Stimulated activated naive CD8-positive, alpha-beta T cell treated with anti-CD3 and anti-CD28 coated beads, Interleukin-15, Interleukin-2, amounts not matched to agents 100 ng/mL and 50 ng/mL, for 24 hours (primary cell): ENCODE data around the gene SOX5.
"Not testable (repeated sequence)": the region's sequence is repeated elsewhere in the genome, so short reads cannot be mapped to it uniquely, and the experiment has no call there.

Experiments used
- H3K27ac Mint-ChIP-seq: one replicate; pipeline ENCODE4 v1.8.0; 2021; ENCODE audit warnings: mild to moderate bottlenecking, mixed read lengths
- H3K27me3 Mint-ChIP-seq: one replicate; pipeline ENCODE4 v1.8.0; 2021; ENCODE audit warnings: mixed read lengths
- H3K36me3 Mint-ChIP-seq: one replicate; pipeline ENCODE4 v1.8.0; 2021; ENCODE audit warnings: low read depth, mixed read lengths
- H3K4me1 Mint-ChIP-seq: one replicate; pipeline ENCODE4 v1.8.0; 2021; ENCODE audit warnings: low read depth, mixed read lengths
- H3K4me3 Mint-ChIP-seq: one replicate; pipeline ENCODE4 v1.8.0; 2021; ENCODE audit warnings: mild to moderate bottlenecking, mixed read lengths
- H3K9me3 Mint-ChIP-seq: one replicate; pipeline ENCODE4 v1.8.0; 2021; ENCODE audit warnings: mixed read lengths

SOX5 gene

DNA sequence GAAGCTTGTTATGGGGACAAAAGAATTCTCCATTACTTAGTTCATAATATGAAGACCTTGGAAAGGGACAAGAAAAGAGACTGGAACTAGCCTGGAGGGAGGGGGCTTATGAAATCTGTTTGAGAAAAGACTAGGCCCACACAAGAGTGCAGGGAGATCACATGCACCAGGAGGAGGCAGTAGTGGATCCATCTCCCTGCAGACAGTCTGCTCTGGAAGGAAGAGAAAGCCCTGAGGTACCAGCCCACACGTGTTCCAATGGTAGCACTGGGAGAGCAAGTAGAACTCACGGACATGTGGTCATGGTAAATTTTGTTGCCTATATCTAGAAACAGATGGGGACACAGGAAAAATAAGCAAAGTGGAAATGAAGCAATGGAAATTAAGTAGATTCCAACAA lies 445.4 kb downstream of the SOX5 start:
- Mint-ChIP-seq H3K9me3 (peaks cover 3% of the 10 kb centered on the region), H3K4me3 (no peak overlapping the region), H3K27me3 (no peaks in the 10 kb centered on the region), H3K27ac (no peak overlapping the region), H3K4me1 (no peaks in the 10 kb centered on the region), H3K36me3 (no peaks in the 10 kb centered on the region)

GRCh38 chr12:23503544-23503943 lies 445.9 kb downstream of the SOX5 start:
- Mint-ChIP-seq H3K4me1 (no peaks in the 10 kb centered on the region), H3K36me3 (no peaks in the 10 kb centered on the region), H3K9me3 (peaks cover 8% of the 10 kb centered on the region), H3K27me3 (no peaks in the 10 kb centered on the region), H3K27ac (no peak overlapping the region), H3K4me3 (no peak overlapping the region)

DNA sequence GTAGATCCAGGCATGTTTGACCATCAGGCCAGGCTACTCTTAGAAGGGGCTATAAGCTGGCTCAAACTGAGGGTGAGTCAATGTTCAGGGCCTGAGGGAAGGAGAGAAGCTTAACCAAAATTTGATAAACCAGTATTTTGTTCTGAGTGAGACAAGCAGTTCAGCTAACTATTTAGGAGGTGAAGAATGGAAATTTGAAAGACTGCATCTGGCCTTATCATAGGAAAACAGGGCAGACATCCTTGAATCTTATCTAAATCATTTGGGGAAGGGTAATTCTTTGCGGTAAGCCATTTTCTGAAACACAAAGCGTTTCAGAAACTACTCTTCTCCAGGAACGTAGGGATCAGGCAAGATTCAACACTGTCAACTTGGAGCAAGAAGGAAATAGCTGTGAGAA lies 447.2 kb downstream of the SOX5 start:
- Mint-ChIP-seq H3K9me3 (peaks cover 11% of the 10 kb centered on the region), H3K36me3 (no peaks in the 10 kb centered on the region), H3K27ac (no peak overlapping the region), H3K27me3 (no peaks in the 10 kb centered on the region), H3K4me1 (no peaks in the 10 kb centered on the region), H3K4me3 (no peak overlapping the region)

- H3K4me3 Mint-ChIP-seq = no peak overlapping the region
- no peak overlapping the region for H3K27ac Mint-ChIP-seq
- no peaks in the 10 kb centered on the region for H3K4me1 Mint-ChIP-seq
- peaks cover 11% of the 10 kb centered on the region for H3K9me3 Mint-ChIP-seq
- no peaks in the 10 kb centered on the region for H3K36me3 Mint-ChIP-seq
- no peaks in the 10 kb centered on the region for H3K27me3 Mint-ChIP-seq
Measured at GRCh38 chr12:23495472-23495871, 454.0 kb downstream of the SOX5 start.

DNA sequence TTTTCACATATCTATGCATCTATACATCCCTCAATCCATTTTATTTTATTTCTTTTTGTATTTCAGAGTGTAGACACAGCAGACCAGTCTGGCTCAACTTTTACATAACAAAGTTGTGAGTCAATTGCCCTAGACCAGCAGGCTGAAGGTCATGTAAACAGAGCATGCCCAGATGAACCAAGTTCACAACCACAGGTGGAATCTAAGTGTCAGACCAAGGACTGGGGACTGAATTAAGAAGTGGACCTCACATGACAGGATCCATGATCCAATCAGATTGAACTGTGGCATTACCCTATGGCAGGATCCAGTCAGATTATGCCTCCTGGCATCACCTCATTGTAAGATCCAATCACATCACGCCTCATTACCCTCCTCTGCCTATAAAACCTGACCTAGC lies 455.8 kb downstream of the SOX5 start:
- Mint-ChIP-seq H3K36me3 (no peaks in the 10 kb centered on the region), H3K9me3 (peaks cover 10% of the 10 kb centered on the region), H3K4me1 (no peaks in the 10 kb centered on the region), H3K4me3 (no peak overlapping the region), H3K27ac (no peak overlapping the region), H3K27me3 (no peaks in the 10 kb centered on the region)

- H3K4me1 Mint-ChIP-seq, H3K27me3 Mint-ChIP-seq, H3K4me3 Mint-ChIP-seq, H3K36me3 Mint-ChIP-seq, H3K27ac Mint-ChIP-seq, H3K9me3 Mint-ChIP-seq: not testable (repeated sequence)
Measured at GRCh38 chr12:23491029-23491428, 458.4 kb downstream of the SOX5 start.

DNA sequence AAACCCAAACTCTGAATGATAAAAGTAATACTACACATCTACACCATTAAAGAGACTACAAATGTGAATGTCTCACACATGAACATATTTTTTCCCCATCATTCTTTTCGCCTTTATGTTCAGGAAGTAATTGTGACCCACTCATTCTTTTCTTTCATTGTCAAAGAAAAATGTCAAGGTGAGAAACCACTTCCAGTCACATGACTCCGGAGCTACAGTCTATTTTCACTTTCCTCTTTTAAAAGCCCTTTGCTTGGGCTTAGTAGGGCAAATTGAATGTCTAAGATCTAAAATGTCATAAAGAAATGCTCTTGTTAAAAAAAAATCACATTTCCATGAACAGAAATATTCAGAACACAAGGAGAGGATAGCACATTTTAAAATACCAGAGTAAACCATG lies 461.3 kb downstream of the SOX5 start:
- no peak overlapping the region for H3K27ac Mint-ChIP-seq
- no peaks in the 10 kb centered on the region for H3K36me3 Mint-ChIP-seq
- H3K9me3 Mint-ChIP-seq = peaks cover 14% of the 10 kb centered on the region
- no peaks in the 10 kb centered on the region for H3K4me1 Mint-ChIP-seq
- no peaks in the 10 kb centered on the region for H3K27me3 Mint-ChIP-seq
- H3K4me3 Mint-ChIP-seq = no peak overlapping the region

DNA sequence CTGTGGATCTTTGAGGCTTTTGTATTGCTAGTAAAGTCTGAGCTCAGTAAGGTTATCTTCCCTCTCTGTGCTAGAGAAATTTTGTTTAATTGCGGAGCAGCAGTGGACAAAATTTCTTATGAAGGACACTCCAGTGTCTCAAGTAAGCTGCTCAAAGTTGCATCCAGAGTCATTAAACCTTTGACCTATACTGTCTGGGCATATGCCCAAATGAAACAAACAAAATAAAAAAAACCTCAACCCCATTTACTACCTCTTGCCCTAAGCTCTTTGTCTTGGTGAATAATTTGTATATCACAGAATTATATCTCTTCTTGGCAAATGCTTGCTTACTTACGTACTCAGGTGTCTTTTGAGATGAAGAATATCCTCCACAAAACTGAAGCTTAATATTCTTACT lies 465.2 kb downstream of the SOX5 start:
- Mint-ChIP-seq H3K36me3 (no peaks in the 10 kb centered on the region), H3K9me3 (peaks cover 13% of the 10 kb centered on the region), H3K27me3 (no peaks in the 10 kb centered on the region), H3K27ac (no peak overlapping the region), H3K4me1 (no peaks in the 10 kb centered on the region), H3K4me3 (no peak overlapping the region)

DNA sequence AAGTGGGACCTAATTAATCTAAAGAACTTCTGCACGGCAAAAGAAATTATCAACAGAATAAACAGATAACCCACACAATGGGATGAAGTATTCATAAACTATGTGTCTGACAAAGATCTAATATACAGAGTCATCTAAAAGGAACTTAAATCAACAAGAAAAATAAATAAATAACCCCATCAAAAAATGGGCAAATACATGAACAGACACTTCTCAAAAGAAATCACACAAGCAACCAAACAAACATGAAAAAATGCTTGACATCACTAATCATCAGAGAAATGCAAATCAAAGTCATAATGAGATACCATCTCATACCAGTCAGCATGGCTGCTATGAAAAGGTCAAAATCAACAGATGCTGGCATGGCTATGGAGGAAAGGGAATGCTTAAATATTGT lies 466.9 kb downstream of the SOX5 start:
- Mint-ChIP-seq H3K27me3 (no peaks in the 10 kb centered on the region), H3K9me3 (peaks cover 23% of the 10 kb centered on the region), H3K27ac (no peak overlapping the region), H3K36me3 (no peaks in the 10 kb centered on the region), H3K4me1 (no peaks in the 10 kb centered on the region), H3K4me3 (no peak overlapping the region)
